CD14-positive monocyte (primary cell): ENCODE data around the gene CMTM4. TPM values are rescaled to one million over a fixed set of nuclear protein-coding genes. Genes with fewer than 3 reads are reported as not detected.

Experiments used
- DNase-seq, 3 donors: peaks; one replicate each; pipeline ENCODE4 v3.0.0-alpha.2; 2011 to 2022
- H2AFZ ChIP-seq: 2 replicates; pipeline ENCODE4 v1.6.0; 2012; ENCODE audit warnings: mild to moderate bottlenecking, low read depth, low read length, inconsistent platforms; ENCODE audit not compliant: insufficient read depth, poor library complexity, severe bottlenecking
- H3K27ac ChIP-seq, 2 donors: 1 replicate in 1 of 2; 2 replicates in 1 of 2; pipeline ENCODE4 v1.5.1; 2012 to 2013; ENCODE audit warnings: low read length in 2 of 2, control low read depth in 1 of 2, inconsistent platforms in 1 of 2, low read depth in 1 of 2, mild to moderate bottlenecking in 1 of 2
- H3K27me3 ChIP-seq, 2 donors: one replicate each; pipeline versions ENCODE4 v1.6.0 to v1.6.1; 2011 to 2013; ENCODE audit warnings: low read length in 2 of 2; ENCODE audit not compliant: control insufficient read depth in 2 of 2, insufficient read depth in 2 of 2
- H3K36me3 ChIP-seq, 2 donors: replicated peaks in 1 of 2; 1 replicate in 1 of 2; 2 replicates in 1 of 2; pipeline versions ENCODE4 v1.5.1 to v1.6.1; 2012 to 2013; ENCODE audit warnings: low read length in 2 of 2, control low read depth in 1 of 2, inconsistent platforms in 1 of 2, mild to moderate bottlenecking in 1 of 2; ENCODE audit not compliant: insufficient read depth in 2 of 2, control insufficient read depth in 1 of 2
- H3K4me1 ChIP-seq, 2 donors: 1 replicate in 1 of 2; 2 replicates in 1 of 2; pipeline versions ENCODE4 v1.5.1 to v1.6.1; 2012 to 2013; ENCODE audit warnings: low read length in 2 of 2, control low read depth in 1 of 2, inconsistent platforms in 1 of 2, mild to moderate bottlenecking in 1 of 2, moderate library complexity in 1 of 2; ENCODE audit not compliant: insufficient read depth in 2 of 2, control insufficient read depth in 1 of 2
- H3K4me2 ChIP-seq: replicated peaks from 2 replicates; pipeline ENCODE3; 2012; ENCODE audit warnings: low read length, moderate library complexity, mild to moderate bottlenecking; ENCODE audit not compliant: poor library complexity, severe bottlenecking; ENCODE audit errors: extremely low read depth
- H3K4me3 ChIP-seq, 3 experiments: fragments of 200-600 bp in 1 of 3; sonication (generic) in 1 of 3; replicated peaks in 1 of 3; 1 replicate in 2 of 3; 2 replicates in 1 of 3; pipeline ENCODE4 v1.5.1; 2011 to 2013; ENCODE audit warnings: low read length in 3 of 3, mild to moderate bottlenecking in 3 of 3, control low read depth in 2 of 3, low read depth in 2 of 3, inconsistent platforms in 1 of 3, moderate library complexity in 1 of 3
- H3K79me2 ChIP-seq: 2 replicates; pipeline ENCODE4 v1.6.0; 2012; ENCODE audit warnings: mild to moderate bottlenecking, control low read depth, inconsistent platforms, low read length, moderate library complexity; ENCODE audit not compliant: insufficient read depth
- H3K9ac ChIP-seq: 2 replicates; pipeline ENCODE4 v1.6.0; 2017; ENCODE audit warnings: low read length, mild to moderate bottlenecking; ENCODE audit not compliant: insufficient read depth, poor library complexity, severe bottlenecking
- H3K9me3 ChIP-seq, 2 donors: replicated peaks in 1 of 2; 1 replicate in 1 of 2; 2 replicates in 1 of 2; pipeline versions ENCODE4 v1.5.1 to v1.6.1; 2012 to 2013; ENCODE audit warnings: low read length in 2 of 2, control low read depth in 1 of 2; ENCODE audit not compliant: control insufficient read depth in 1 of 2, insufficient read depth in 1 of 2
- H4K20me1 ChIP-seq: 2 replicates; pipeline ENCODE4 v1.6.0; 2012; ENCODE audit warnings: mild to moderate bottlenecking, low read length, control low read depth, moderate library complexity; ENCODE audit not compliant: insufficient read depth
- H3K27ac Mint-ChIP-seq, 7 donors: one replicate each; pipeline ENCODE4 v1.8.0; 2020; ENCODE audit warnings: mild to moderate bottlenecking in 7 of 7, mixed read lengths in 7 of 7, moderate library complexity in 6 of 7, inconsistent platforms in 2 of 7
- H3K27me3 Mint-ChIP-seq, 3 donors: one replicate each; pipeline ENCODE4 v1.8.0; 2021 to 2022; ENCODE audit warnings: low read depth in 3 of 3, mild to moderate bottlenecking in 3 of 3, mixed read lengths in 3 of 3, moderate library complexity in 3 of 3, inconsistent platforms in 1 of 3
- H3K36me3 Mint-ChIP-seq, 2 donors: one replicate each; pipeline ENCODE4 v1.8.0; 2020; ENCODE audit warnings: mixed read lengths in 2 of 2, inconsistent platforms in 1 of 2, mild to moderate bottlenecking in 1 of 2
- H3K4me1 Mint-ChIP-seq: one replicate; pipeline ENCODE4 v1.8.0; 2020; ENCODE audit warnings: mild to moderate bottlenecking, mixed read lengths
- H3K4me3 Mint-ChIP-seq, 2 donors: one replicate each; pipeline ENCODE4 v1.8.0; 2020; ENCODE audit warnings: mild to moderate bottlenecking in 2 of 2, mixed read lengths in 2 of 2, moderate library complexity in 1 of 2
- H3K9me3 Mint-ChIP-seq, 7 donors: one replicate each; pipeline ENCODE4 v1.8.0; 2020 to 2022; ENCODE audit warnings: mixed read lengths in 7 of 7, mild to moderate bottlenecking in 6 of 7, moderate library complexity in 6 of 7, inconsistent platforms in 2 of 7
- CTCF ChIP-seq: fragments of 200-600 bp; IDR thresholded peaks from one replicate; pipeline ENCODE4 v1.8.0; 2022; ENCODE audit warnings: antibody characterized with exemption, mild to moderate bottlenecking
- whole genome bisulfite sequencing: methylation state at CpG from one replicate; pipeline ENCODE4 v1.1.5; 2013; ENCODE audit warnings: missing lambda C conversion rate; ENCODE audit not compliant: insufficient coverage; 5-methylcytosine and 5-hydroxymethylcytosine counted together
- intact Hi-C, 2 donors: fragments of 100-400 bp; cut with micrococcal nuclease; formaldehyde crosslinking; loops; one replicate each; pipeline versions ENCODE4 v1.15.0 to v1.15.1; 2023
- polyA plus RNA-seq, 3 donors: library from polyadenylated mRNA; depleted of rRNA in 1 of 3; unstranded in 2 of 3; stranded (reverse) in 1 of 3; fragments of 300-500 nt in 2 of 3; fragments of >200 nt in 1 of 3; fragmentation: Illumina TruSeq in 2 of 3; gene quantifications; 1 replicate in 2 of 3; 2 replicates in 1 of 3; pipeline ENCODE4 v1.2.3, GENCODE V29; 2012 to 2021

CMTM4 gene
- polyA plus RNA-seq, 3 donors = 0.41 to 21.2 (median 0.45) TPM

GRCh38 chr16:66682271-66682670 lies 14.3 kb downstream of the CMTM4 start:
- no peak overlapping the region for H3K9ac ChIP-seq
- Mint-ChIP-seq H3K36me3 (peaks cover 12 to 37% of the 10 kb centered on the region in 2 donors), H3K4me3 (no peak overlapping the region), H3K27ac (no peak overlapping the region), H3K27me3 (peaks cover 0 to 2% (median 0%) of the 10 kb centered on the region in 3 donors), H3K4me1 (peaks cover 11% of the 10 kb centered on the region), H3K9me3 (no peaks in the 10 kb centered on the region)
- no peak overlapping the region for H3K27ac ChIP-seq
- WGBS = no CpG with 5 or more reads among the region's 1 CpG
- peaks cover 0 to 20% of the 10 kb centered on the region in 2 donors for H3K36me3 ChIP-seq
- no peak for TF ChIP-seq CTCF
- H4K20me1 ChIP-seq = peaks cover 14% of the 10 kb centered on the region
- no peak overlapping the region for H3K4me2 ChIP-seq
- H2AFZ ChIP-seq = no peak overlapping the region
- H3K4me1 ChIP-seq = peaks cover 0 to 6% of the 10 kb centered on the region in 2 donors
- H3K79me2 ChIP-seq = peaks cover 67% of the 10 kb centered on the region
- no peaks in the 10 kb centered on the region for H3K9me3 ChIP-seq
- intact Hi-C loops = no loop called here
- no peak for DNase-seq
- no peaks in the 10 kb centered on the region for H3K27me3 ChIP-seq
- H3K4me3 ChIP-seq = no peak overlapping the region

GRCh38 chr16:66681676-66682075 lies 14.9 kb downstream of the CMTM4 start:
- Histone ChIP-seq H3K27ac (no peak overlapping the region), H4K20me1 (peaks cover 19% of the 10 kb centered on the region), H3K36me3 (peaks cover 0 to 26% of the 10 kb centered on the region in 2 donors), H3K4me2 (no peak overlapping the region), H3K9me3 (no peaks in the 10 kb centered on the region), H3K79me2 (peaks cover 67% of the 10 kb centered on the region), H2AFZ (no peak overlapping the region), H3K4me3 (no peak overlapping the region), H3K9ac (no peak overlapping the region), H3K27me3 (no peaks in the 10 kb centered on the region), H3K4me1 (peaks cover 0 to 5% of the 10 kb centered on the region in 2 donors)
- peaks cover 17 to 42% of the 10 kb centered on the region in 2 donors for H3K36me3 Mint-ChIP-seq
- H3K4me3 Mint-ChIP-seq = no peak overlapping the region
- intact Hi-C loops = no loop called here
- no peak for DNase-seq
- no peaks in the 10 kb centered on the region for H3K9me3 Mint-ChIP-seq
- 100% methylated on average over 3 of the region's 4 CpGs for WGBS
- H3K27me3 Mint-ChIP-seq = peaks cover 0 to 2% (median 0%) of the 10 kb centered on the region in 3 donors
- H3K27ac Mint-ChIP-seq = peak overlapping the region in 2 of 7 donors; percentile 36 to 51
- no peak for TF ChIP-seq CTCF
- H3K4me1 Mint-ChIP-seq = peaks cover 11% of the 10 kb centered on the region
